ENCODE data around the gene DAB2. TPM values are rescaled to one million over a fixed set of nuclear protein-coding genes. Genes with fewer than 3 reads are reported as not detected.
A peak's percentile ranks its signal among the peaks of the same experiment; 100 is the strongest.

The DAB2 gene
- total RNA-seq, 2 donors from 2014 or later: 43.7 to 46.4 TPM

DNA sequence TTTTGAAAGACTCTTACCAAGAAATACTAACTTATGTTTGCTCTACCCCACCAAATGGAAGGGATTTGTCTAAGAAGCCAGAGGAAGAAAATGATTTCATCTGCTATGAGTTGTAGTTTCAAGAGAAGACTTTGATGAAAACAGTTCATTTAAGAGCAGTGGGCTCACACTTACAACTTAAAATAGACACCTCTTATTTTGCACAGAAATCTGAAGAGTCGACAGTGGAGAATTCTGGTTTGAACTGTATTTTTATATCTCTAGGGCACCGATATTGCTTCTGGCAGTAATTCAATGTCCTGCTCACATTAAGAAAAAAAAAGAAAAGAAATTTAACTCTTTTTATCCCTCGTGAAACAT lies 1.9 kb upstream of the DAB2 start:
- Histone ChIP-seq H3K27me3 (no peaks in the 10 kb centered on the region), H3K36me3 (no peaks in the 10 kb centered on the region), H3K9ac (ENCODE audit: low read depth in 2 of 2, low read length in 2 of 2) (peak overlapping the region in 1 of 2 donors; percentile 91), H3K9me3 (no peaks in the 10 kb centered on the region), H3K4me3 (no peak overlapping the region), H3K27ac (peak overlapping the region; percentile 4), H3K4me1 (no peaks in the 10 kb centered on the region)
- TF ChIP-seq, protein P1, sequence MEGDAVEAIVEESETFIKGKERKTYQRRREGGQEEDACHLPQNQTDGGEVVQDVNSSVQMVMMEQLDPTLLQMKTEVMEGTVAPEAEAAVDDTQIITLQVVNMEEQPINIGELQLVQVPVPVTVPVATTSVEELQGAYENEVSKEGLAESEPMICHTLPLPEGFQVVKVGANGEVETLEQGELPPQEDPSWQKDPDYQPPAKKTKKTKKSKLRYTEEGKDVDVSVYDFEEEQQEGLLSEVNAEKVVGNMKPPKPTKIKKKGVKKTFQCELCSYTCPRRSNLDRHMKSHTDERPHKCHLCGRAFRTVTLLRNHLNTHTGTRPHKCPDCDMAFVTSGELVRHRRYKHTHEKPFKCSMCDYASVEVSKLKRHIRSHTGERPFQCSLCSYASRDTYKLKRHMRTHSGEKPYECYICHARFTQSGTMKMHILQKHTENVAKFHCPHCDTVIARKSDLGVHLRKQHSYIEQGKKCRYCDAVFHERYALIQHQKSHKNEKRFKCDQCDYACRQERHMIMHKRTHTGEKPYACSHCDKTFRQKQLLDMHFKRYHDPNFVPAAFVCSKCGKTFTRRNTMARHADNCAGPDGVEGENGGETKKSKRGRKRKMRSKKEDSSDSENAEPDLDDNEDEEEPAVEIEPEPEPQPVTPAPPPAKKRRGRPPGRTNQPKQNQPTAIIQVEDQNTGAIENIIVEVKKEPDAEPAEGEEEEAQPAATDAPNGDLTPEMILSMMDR (IDR thresholded peaks at IDR 0.05): no peak
- no peak for DNase-seq
- intact Hi-C loops (cut with DNase I): no loop called here

DNA sequence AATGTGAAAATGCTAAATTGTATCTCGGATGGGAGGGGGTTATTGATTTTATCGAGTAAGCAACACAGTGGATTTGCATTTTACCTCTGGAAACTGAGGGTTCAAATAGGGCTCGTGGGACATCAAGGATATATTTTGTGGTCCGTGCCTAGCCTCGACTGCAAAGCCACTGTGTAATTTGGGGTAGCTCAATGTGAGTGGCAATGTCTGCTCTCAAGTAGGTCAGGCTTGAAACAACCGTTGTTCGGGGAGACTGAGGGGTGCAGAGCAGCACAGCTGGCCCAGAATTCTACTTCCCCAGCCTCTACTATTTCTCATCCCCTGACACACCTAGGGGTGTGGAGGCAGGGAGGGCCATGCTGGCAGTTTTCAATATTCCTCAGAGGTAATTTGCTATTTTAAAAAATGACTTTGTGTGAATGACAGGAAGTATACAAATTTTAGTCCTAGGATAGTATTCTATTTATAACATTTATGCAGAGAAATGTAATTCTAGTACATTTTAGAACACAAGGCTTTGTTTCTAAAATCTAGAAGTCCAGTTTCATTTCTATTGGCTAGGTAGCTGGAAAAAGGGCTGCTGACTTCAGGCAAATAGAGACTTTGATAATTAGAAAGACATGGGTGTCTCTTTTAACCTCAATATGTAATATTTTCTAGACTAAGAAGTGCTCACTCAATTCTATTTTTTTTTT lies 1.4 kb upstream of the DAB2 start:
- Histone ChIP-seq H3K27me3 (no peaks in the 10 kb centered on the region), H3K36me3 (no peaks in the 10 kb centered on the region), H3K9ac (ENCODE audit: low read depth in 2 of 2, low read length in 2 of 2) (peak overlapping the region in 1 of 2 donors; percentile 91), H3K9me3 (no peaks in the 10 kb centered on the region), H3K4me1 (no peaks in the 10 kb centered on the region), H3K4me3 (no peak overlapping the region), H3K27ac (peak overlapping the region; percentile 4)
- TF ChIP-seq, protein P1 (IDR thresholded peaks at IDR 0.05): no peak
- intact Hi-C loops (cut with DNase I): no loop called here
- peak; percentile 36 for DNase-seq

DNA sequence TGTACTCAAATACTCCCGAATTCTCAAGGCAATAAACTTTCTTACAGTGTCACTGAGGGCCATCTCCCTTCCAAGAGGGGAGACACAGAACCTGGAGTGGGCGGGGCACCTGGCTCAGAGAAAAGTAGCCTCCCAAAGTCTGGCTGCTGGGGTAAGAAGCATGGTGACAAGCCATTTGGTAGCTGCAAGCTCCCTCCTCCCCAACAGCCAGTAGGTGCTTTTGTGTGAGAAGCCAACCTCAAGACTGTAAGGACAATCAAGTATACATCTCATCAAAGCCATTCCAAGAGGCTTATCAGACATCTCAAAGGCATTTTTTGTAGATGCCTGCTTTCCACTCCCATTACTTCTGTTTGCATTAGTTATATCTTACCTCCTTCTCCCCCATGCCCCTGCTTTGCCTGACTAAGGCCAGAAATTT lies 1.4 kb downstream of the DAB2 start:
- TF ChIP-seq, protein P1 (IDR thresholded peaks at IDR 0.05): no peak
- intact Hi-C loops (cut with DNase I): no loop called here

DNA sequence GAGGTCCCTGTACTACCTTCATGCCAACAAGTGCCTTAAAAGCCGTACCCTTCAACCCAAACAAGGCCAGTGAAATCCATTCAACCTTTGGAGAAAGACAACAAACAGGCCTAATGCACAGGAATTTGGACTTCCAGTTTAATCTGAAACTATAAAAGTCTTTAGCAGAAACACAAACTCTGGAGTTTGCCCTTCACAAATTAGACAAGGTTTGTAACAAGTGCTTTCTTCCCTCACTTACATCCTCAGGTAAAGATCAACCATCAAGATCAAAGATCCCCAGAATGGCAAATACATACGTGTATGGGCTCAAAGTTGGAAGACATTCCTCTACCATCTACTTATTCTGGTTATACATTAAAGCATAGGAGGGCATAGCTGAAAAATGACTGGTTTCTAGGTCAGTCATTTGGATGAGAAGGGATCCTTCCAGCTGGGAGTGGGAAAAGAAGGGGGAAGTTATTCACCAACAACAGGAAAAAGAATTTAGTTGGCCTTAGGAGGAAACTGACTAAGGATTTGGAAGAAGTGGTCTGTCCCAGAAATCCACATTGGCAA lies 2.0 kb downstream of the DAB2 start:
- Histone ChIP-seq H3K27me3 (no peaks in the 10 kb centered on the region), H3K9me3 (no peaks in the 10 kb centered on the region), H3K4me1 (no peaks in the 10 kb centered on the region), H3K27ac (peak overlapping the region; percentile 54), H3K4me3 (peak overlapping the region; percentile 12), H3K9ac (ENCODE audit: low read depth in 2 of 2, low read length in 2 of 2) (peak overlapping the region in 1 of 2 donors; percentile 56), H3K36me3 (no peaks in the 10 kb centered on the region)
- intact Hi-C loops (cut with DNase I): no loop called here
- TF ChIP-seq, protein P1 (IDR thresholded peaks at IDR 0.05): no peak
- DNase-seq: no peak

More for the DNA sequence above, 1.4 kb downstream of the DAB2 start:
- peak overlapping the region; percentile 54 for H3K27ac ChIP-seq
- peak; percentile 51 for DNase-seq
- no peaks in the 10 kb centered on the region for H3K36me3 ChIP-seq
- no peaks in the 10 kb centered on the region for H3K9me3 ChIP-seq
- H3K27me3 ChIP-seq: no peaks in the 10 kb centered on the region
- H3K9ac ChIP-seq (ENCODE audit: low read depth in 2 of 2, low read length in 2 of 2): peak overlapping the region in 1 of 2 donors; percentile 91
- no peaks in the 10 kb centered on the region for H3K4me1 ChIP-seq
- peak overlapping the region; percentile 63 for H3K4me3 ChIP-seq

DNA sequence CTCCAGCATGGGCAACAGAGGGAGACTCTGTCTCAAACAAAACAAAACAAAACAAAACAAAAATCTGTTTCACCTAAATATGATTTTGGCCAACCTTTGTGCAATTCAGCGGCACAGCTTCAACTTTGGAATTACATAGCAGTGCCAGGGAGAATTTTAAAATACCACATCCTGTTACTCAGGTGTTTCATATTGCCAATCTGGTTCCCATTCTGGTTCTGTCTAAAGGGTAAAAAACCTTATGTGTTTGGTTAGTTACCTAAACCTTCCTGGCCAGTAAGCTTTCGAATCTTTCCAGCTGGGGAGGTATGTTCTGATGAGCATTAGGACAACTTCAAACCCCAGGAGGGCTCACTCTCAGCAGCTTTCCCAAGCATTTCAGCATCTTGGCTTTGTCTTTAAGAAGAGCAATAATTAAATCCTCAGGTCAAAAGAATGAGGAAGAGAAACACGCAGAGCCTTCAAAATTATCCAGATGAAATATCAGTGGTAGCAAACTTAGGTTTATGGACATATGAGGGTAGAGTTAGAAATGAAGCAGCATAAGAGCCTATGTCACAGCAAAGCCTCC lies 2.7 kb downstream of the DAB2 start:
- peak overlapping the region; percentile 12 for H3K4me3 ChIP-seq
- no peaks in the 10 kb centered on the region for H3K27me3 ChIP-seq
- H3K36me3 ChIP-seq: no peaks in the 10 kb centered on the region
- intact Hi-C loops (cut with DNase I): no loop called here
- DNase-seq: no peak
- no peaks in the 10 kb centered on the region for H3K4me1 ChIP-seq
- H3K27ac ChIP-seq: peak overlapping the region; percentile 54
- TF ChIP-seq, protein P1 (IDR thresholded peaks at IDR 0.05): no peak
- peak overlapping the region in 1 of 2 donors; percentile 56 for H3K9ac ChIP-seq (ENCODE audit: low read depth in 2 of 2, low read length in 2 of 2)
- no peaks in the 10 kb centered on the region for H3K9me3 ChIP-seq
